HCT116 (cell line): Measurements from ENCODE around the gene EPGN. TPM values are rescaled to one million over a fixed set of nuclear protein-coding genes. Genes with fewer than 3 reads are reported as not detected.

Experiments used
- ATAC-seq: fragments of 200-7000 bp; cut with Tn5 transposase; 2 replicates; pipeline ENCODE4 v1.9.1; 2020; ENCODE audit warnings: mild to moderate bottlenecking, moderate library complexity
- BruUV-seq: library from RNA; stranded (reverse); fragments of 400-500 nt; replicated peaks from 2 replicates; lab custom pipeline; 2021; lab: Mats Ljungman, UMichigan
- CTCF ChIA-PET: fragments of 300-600 bp; sonication (Branson Sonifier 250); formaldehyde crosslinking; loops from one replicate; lab custom pipeline; 2021; ENCODE audit warnings: antibody characterized with exemption; lab: Charles Lee
- POLR2A ChIA-PET: fragments of 300-600, 350-600 bp; sonication (Branson Sonifier 250); formaldehyde crosslinking; loops from one replicate; lab custom pipeline; 2021; ENCODE audit warnings: antibody characterized with exemption; lab: Charles Lee
- RAD21 ChIA-PET, 2 experiments: fragments of 300-600 bp; sonication (Branson Sonifier 250); formaldehyde crosslinking; loops; one replicate each; lab custom pipeline; 2023; ENCODE audit warnings: low total read pairs in 2 of 2; ENCODE audit not compliant: uncharacterized antibody in 2 of 2, unreplicated experiment in 2 of 2, low non-redundant PET in 1 of 2; lab: Charles Lee
- DNase-seq: peaks from one replicate; pipeline ENCODE4 v3.0.0-alpha.2; 2010; ENCODE audit warnings: low read depth, low spot score
- H2AFZ ChIP-seq: fragments of 200-600 bp; shearing (Covaris generic), sonication (generic); 2 replicates; pipeline ENCODE4 v1.6.1; 2017; ENCODE audit warnings: low read depth, mixed run types, mixed read lengths, antibody characterized with exemption, low read length; ENCODE audit not compliant: poor library complexity, severe bottlenecking
- H3K27ac ChIP-seq: 2 replicates; pipeline ENCODE4 v1.5.1; 2012; ENCODE audit warnings: low read depth, low read length
- H3K27me3 ChIP-seq: fragments of 200-600 bp; sonication (generic); 2 replicates; pipeline ENCODE4 v1.6.1; 2016; ENCODE audit warnings: mixed run types, low read length, mixed read lengths; ENCODE audit not compliant: insufficient read depth
- H3K36me3 ChIP-seq, 2 experiments: fragments of 200-500 bp in 1 of 2; fragments of 200-600 bp in 1 of 2; sonication (Bioruptor generic) in 1 of 2; sonication (generic) in 1 of 2; 2 replicates each; pipeline versions ENCODE4 v1.5.1 to v1.6.1; 2014 to 2016; ENCODE audit warnings: low read length in 2 of 2, inconsistent platforms in 1 of 2, mixed read lengths in 1 of 2, mixed run types in 1 of 2; ENCODE audit not compliant: insufficient read depth in 2 of 2, control insufficient read depth in 1 of 2
- H3K4me1 ChIP-seq, 2 experiments: fragments of 200-600 bp in 1 of 2; sonication (generic) in 1 of 2; 2 replicates each; pipeline versions ENCODE4 v1.5.1 to v1.6.1; 2012 to 2017; ENCODE audit warnings: low read length in 2 of 2, inconsistent platforms in 1 of 2, mild to moderate bottlenecking in 1 of 2, mixed read lengths in 1 of 2, mixed run types in 1 of 2, moderate library complexity in 1 of 2; ENCODE audit not compliant: insufficient read depth in 2 of 2, control insufficient read depth in 1 of 2
- H3K4me2 ChIP-seq: fragments of 200-600 bp; sonication (generic); 2 replicates; pipeline ENCODE4 v1.6.1; 2017; ENCODE audit warnings: mixed run types, low read length, mixed read lengths
- H3K4me3 ChIP-seq, 2 experiments: fragments of 200-600 bp in 1 of 2; sonication (generic) in 1 of 2; replicated peaks in 1 of 2; 2 replicates each; pipeline ENCODE4 v1.5.1; 2011 to 2016; ENCODE audit warnings: low read length in 2 of 2, control low read depth in 1 of 2, low read depth in 1 of 2, mild to moderate bottlenecking in 1 of 2, mixed read lengths in 1 of 2, mixed run types in 1 of 2
- H3K79me2 ChIP-seq: fragments of 200-600 bp; sonication (generic); 2 replicates; pipeline ENCODE4 v1.6.1; 2017; ENCODE audit warnings: mild to moderate bottlenecking, mixed run types, low read length, moderate library complexity, mixed read lengths; ENCODE audit not compliant: insufficient read depth
- H3K9ac ChIP-seq: fragments of 200-600 bp; sonication (generic); 2 replicates; pipeline ENCODE4 v1.6.1; 2016; ENCODE audit warnings: low read length, mixed read lengths
- H3K9me2 ChIP-seq: fragments of 200-600 bp; sonication (generic), shearing (Covaris generic); 2 replicates; pipeline ENCODE4 v1.6.1; 2017; ENCODE audit warnings: mixed run types, mild to moderate bottlenecking, moderate library complexity; ENCODE audit not compliant: insufficient read depth
- H3K9me3 ChIP-seq, 2 experiments: fragments of 200-500 bp in 1 of 2; fragments of 200-600 bp in 1 of 2; sonication (Bioruptor generic) in 1 of 2; sonication (generic) in 1 of 2; 2 replicates each; pipeline ENCODE4 v1.6.1; 2014 to 2017; ENCODE audit warnings: low read length in 2 of 2, mixed read lengths in 2 of 2, inconsistent platforms in 1 of 2, low read depth in 1 of 2, mild to moderate bottlenecking in 1 of 2, mixed run types in 1 of 2, moderate library complexity in 1 of 2; ENCODE audit not compliant: control insufficient read depth in 1 of 2, insufficient read depth in 1 of 2
- H4K20me1 ChIP-seq: fragments of 200-600 bp; sonication (generic), shearing (Covaris generic); 2 replicates; pipeline ENCODE4 v1.6.1; 2017; ENCODE audit warnings: mixed run types, mild to moderate bottlenecking, moderate library complexity; ENCODE audit not compliant: insufficient read depth
- FOSL1 ChIP-seq: IDR thresholded peaks from 2 replicates; pipeline ENCODE4 v1.6.1; 2012; ENCODE audit warnings: low read depth
- JUND ChIP-seq: IDR thresholded peaks from 2 replicates; pipeline ENCODE4 v1.6.1; 2012
- RAD21 ChIP-seq: IDR thresholded peaks from 2 replicates; pipeline ENCODE4 v1.6.1; 2012; ENCODE audit warnings: low read depth, mild to moderate bottlenecking
- SP1 ChIP-seq: IDR thresholded peaks from 2 replicates; pipeline ENCODE4 v1.6.1; 2012; ENCODE audit warnings: low read depth
- SRF ChIP-seq: IDR thresholded peaks from 2 replicates; pipeline ENCODE4 v1.6.1; 2012; ENCODE audit warnings: low read depth
- TCF7L2 ChIP-seq: IDR thresholded peaks from 2 replicates; pipeline ENCODE4 v1.7.0; 2011; ENCODE audit warnings: borderline replicate concordance, inconsistent platforms; ENCODE audit not compliant: insufficient read depth, insufficient read length; ENCODE audit errors: extremely low read depth
- intact Hi-C: fragments of 100-400 bp; cut with micrococcal nuclease; formaldehyde crosslinking; loops from 2 replicates; pipeline ENCODE4 v1.10.0; 2022
- total RNA-seq: library from RNA; stranded (reverse); gene quantifications from one replicate; pipeline ENCODE4 v1.2.1, GENCODE V29; 2021; ENCODE audit not compliant: unreplicated experiment

EPGN gene
- total RNA-seq, 1 experiment from 2014 or later, result 1.5 TPM

- TF ChIP-seq SRF (peak; percentile 93), JUND (peak; percentile 95)
Measured at GRCh38 chr4:74320559-74321118, 12.4 kb downstream of the EPGN start (continued).

GRCh38 chr4:74322301-74322700 lies 14.0 kb downstream of the EPGN start:
- no peak overlapping the region for H3K9ac ChIP-seq
- no TSS peak for BruUV-seq
- no peaks in the 10 kb centered on the region for H3K27me3 ChIP-seq
- ChIA-PET POLR2A (interaction anchor here (1.0 to 3.5 kb wide), 3 partner anchors 42 to 129 kb away, joined by 3 to 17 read pairs (median 16); partner anchors contain the start of gene EREG), CTCF (interaction anchor here (1.7 to 3.3 kb wide), 4 partner anchors 10 to 352 kb away, joined by 4 to 42 read pairs (median 12); no protein-coding TSS in a partner anchor), RAD21 (interaction anchor here in 1 of 2 experiments (1.1 kb wide), 1 partner anchor 352 kb away, joined by 3 read pairs; no protein-coding TSS in a partner anchor)
- H3K27ac ChIP-seq, result peak overlapping the region; percentile 58; the same call in 1 of the 2 replicates
- DNase-seq (no peak), ATAC-seq (no peak)
- no peak overlapping the region for H2AFZ ChIP-seq
- H3K79me2 ChIP-seq, result peaks cover 7% of the 10 kb centered on the region; the same call in 1 of the 2 replicates
- intact Hi-C loops, result loop anchor here (5.0 to 10.0 kb wide), 2 partner anchors 470 to 962 kb away; partner anchors contain the start of gene BTC
- H4K20me1 ChIP-seq, result no peaks in the 10 kb centered on the region
- peaks cover 29 to 69% of the 10 kb centered on the region in 2 experiments for H3K4me1 ChIP-seq
- TF ChIP-seq TCF7L2 (no peak), SP1 (no peak), FOSL1 (no peak), RAD21 (no peak)
- H3K9me3 ChIP-seq, result no peaks in the 10 kb centered on the region
- no peaks in the 10 kb centered on the region; a peak in 1 of 4 replicates for H3K36me3 ChIP-seq
- H3K9me2 ChIP-seq, result no peaks in the 10 kb centered on the region; the same call in 1 of the 2 replicates
- H3K4me3 ChIP-seq, result no peak overlapping the region
- no peak overlapping the region for H3K4me2 ChIP-seq

- no peak for TF ChIP-seq SP1
- H2AFZ ChIP-seq, result no peak overlapping the region
- no peaks in the 10 kb centered on the region for H4K20me1 ChIP-seq
- DNase-seq (no peak), ATAC-seq (no peak)
- BruUV-seq, result no TSS peak
- no peak overlapping the region for H3K9ac ChIP-seq
- H3K4me3 ChIP-seq, result no peak overlapping the region
- H3K27ac ChIP-seq, result no peak overlapping the region
- H3K27me3 ChIP-seq, result no peaks in the 10 kb centered on the region
- H3K36me3 ChIP-seq, result no peaks in the 10 kb centered on the region
- intact Hi-C loops, result loop anchor here (5.0 to 10.0 kb wide), 2 partner anchors 469 to 961 kb away; partner anchors contain the start of gene BTC
- ChIA-PET POLR2A (interaction anchor here (1.3 kb wide), 1 partner anchor 342 kb away, joined by 4 read pairs; no protein-coding TSS in a partner anchor), RAD21 (no interaction called here), CTCF (interaction anchor here (0.9 kb wide), 1 partner anchor 11 kb away, joined by 3 read pairs; no protein-coding TSS in a partner anchor)
- no peak overlapping the region for H3K4me2 ChIP-seq
- no peaks in the 10 kb centered on the region for H3K9me3 ChIP-seq
- peaks cover 7% of the 10 kb centered on the region; the same call in 1 of the 2 replicates for H3K79me2 ChIP-seq
- H3K9me2 ChIP-seq, result no peaks in the 10 kb centered on the region; the same call in 1 of the 2 replicates
- peaks cover 29 to 77% of the 10 kb centered on the region in 2 experiments for H3K4me1 ChIP-seq
Measured at GRCh38 chr4:74323663-74324062, 15.4 kb downstream of the EPGN start.
